ENCODE measurements around the gene CACNG7.

Gene CACNG7

DNA sequence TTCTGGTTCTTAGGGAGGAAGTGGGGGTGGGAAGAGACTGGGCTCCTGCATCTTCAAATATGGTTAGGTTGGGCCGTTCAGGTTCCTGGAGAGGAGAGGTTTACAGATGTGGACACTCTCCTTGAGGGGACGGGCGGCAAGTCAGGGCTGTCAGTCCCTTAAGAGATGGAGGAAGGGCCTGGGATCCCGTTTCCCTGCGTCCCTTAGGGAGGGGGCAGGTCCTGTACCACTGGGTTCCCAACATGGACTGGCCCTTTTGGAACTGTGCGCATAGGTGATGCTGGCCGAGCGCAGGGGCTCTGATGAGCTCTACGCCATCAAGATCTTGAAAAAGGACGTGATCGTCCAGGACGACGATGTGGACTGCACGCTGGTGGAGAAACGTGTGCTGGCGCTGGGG is 10.9 kb upstream of the CACNG7 start:
- FAIRE-seq (no peak), DNase-seq (ENCODE audit: insufficient read length, low spot score) (no peak)
- no peak for TF ChIP-seq CTCF (IDR thresholded peaks at IDR 0.05; ENCODE audit: insufficient read depth, missing control alignments)

GRCh38 chr19:53898636-53899341 is 10.3 kb upstream of the CACNG7 start:
- no peak for FAIRE-seq
- no peak for TF ChIP-seq CTCF (IDR thresholded peaks at IDR 0.05; ENCODE audit: insufficient read depth, missing control alignments)
- no peak for DNase-seq (ENCODE audit: insufficient read length, low spot score)

DNA sequence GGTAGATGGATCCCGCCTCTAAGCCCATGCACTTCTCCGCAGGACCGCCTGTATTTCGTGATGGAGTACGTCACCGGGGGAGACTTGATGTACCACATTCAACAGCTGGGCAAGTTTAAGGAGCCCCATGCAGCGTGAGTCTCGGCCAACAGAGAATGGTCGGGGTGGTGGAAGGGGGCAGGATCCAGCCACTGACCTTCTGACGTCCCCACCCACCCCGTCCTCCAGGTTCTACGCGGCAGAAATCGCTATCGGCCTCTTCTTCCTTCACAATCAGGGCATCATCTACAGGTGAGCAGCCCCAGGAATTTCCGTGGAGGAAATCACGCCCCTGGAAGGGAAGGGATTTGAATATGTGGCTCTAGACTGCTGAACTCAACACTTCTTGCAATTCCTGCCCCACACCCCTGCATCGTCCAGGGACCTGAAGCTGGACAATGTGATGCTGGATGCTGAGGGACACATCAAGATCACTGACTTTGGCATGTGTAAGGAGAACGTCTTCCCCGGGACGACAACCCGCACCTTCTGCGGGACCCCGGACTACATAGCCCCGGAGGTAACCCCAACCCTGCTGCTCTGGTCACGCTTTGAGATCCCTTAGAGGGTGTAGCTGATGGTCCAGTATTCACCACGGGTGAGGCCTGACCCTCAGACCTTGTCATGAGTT is 8.8 kb upstream of the CACNG7 start:
- FAIRE-seq (no peak), DNase-seq (ENCODE audit: insufficient read length, low spot score) (no peak)
- TF ChIP-seq CTCF (IDR thresholded peaks at IDR 0.05; ENCODE audit: insufficient read depth, missing control alignments): no peak

DNA sequence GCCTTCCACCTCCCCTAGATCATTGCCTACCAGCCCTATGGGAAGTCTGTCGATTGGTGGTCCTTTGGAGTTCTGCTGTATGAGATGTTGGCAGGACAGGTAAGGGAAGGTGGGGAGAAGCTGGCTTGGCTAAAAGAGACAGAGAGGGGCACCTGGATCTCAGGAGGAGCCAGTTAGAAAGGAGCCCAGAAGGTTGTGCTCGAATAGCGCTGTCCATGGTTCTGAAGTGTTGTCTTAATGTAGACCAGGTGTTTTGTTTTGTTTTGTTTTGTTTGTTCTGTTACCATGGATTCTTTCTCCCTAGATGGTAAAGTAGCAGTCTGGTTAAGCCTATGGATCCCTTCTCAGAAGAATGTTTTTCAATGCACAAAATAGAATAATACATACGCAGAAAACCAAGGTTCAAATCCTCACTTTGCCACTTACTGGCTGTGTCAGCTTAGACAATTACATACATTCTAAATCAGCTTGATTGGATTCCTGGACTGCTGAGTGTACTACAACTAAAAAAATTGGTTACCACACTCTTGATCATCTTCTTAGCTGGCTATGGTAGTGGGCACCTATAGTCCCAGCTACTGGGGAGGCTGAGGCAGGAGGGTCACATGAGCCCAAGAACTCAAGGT is 5.9 kb upstream of the CACNG7 start:
- FAIRE-seq (no peak), DNase-seq (ENCODE audit: insufficient read length, low spot score) (no peak)
- TF ChIP-seq CTCF (IDR thresholded peaks at IDR 0.05; ENCODE audit: insufficient read depth, missing control alignments): no peak

DNA sequence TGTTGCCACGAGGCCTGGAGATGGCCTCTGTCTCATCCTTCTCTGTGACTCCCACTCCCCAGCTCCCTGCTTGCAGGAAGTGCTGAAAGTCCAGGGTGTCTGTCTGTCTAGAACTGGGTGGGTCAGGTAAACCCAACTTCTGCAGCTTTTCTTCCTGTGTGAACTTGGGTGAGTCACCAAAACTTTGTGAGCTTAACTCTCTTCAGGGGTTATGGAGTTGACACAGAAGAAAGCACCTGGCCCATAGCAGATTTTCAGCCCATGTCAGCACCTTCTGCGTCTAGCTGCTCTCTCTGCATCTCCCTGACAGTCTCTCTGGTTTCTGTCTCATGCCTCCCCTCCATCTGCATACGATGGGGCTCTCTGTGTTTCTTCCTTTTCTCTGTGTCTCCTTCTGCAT is 4.2 kb upstream of the CACNG7 start:
- FAIRE-seq (no peak), DNase-seq (ENCODE audit: insufficient read length, low spot score) (no peak)
- no peak for TF ChIP-seq CTCF (IDR thresholded peaks at IDR 0.05; ENCODE audit: insufficient read depth, missing control alignments)

- FAIRE-seq (no peak), DNase-seq (ENCODE audit: insufficient read length, low spot score) (no peak)
- no peak for TF ChIP-seq CTCF (IDR thresholded peaks at IDR 0.05; ENCODE audit: insufficient read depth, missing control alignments)
Measured at GRCh38 chr19:53905787-53906186, 3.3 kb upstream of the CACNG7 start.

All from D721Med (cell line).